Neural progenitor cell (in vitro differentiated cells): Measurements from ENCODE around the gene EPHA2. TPM values are rescaled to one million over a fixed set of nuclear protein-coding genes. Genes with fewer than 3 reads are reported as not detected.
A peak's percentile ranks its signal among the peaks of the same experiment; 100 is the strongest.
"Not testable (repeated sequence)": the region's sequence is repeated elsewhere in the genome, so short reads cannot be mapped to it uniquely, and the experiment has no call there.

Experiments used
- DNase-seq: peaks from one replicate; pipeline ENCODE4 v3.0.0-alpha.2; 2016; ENCODE audit warnings: low spot score
- H2AFZ ChIP-seq: fragments of 200-600 bp; sonication (generic); replicated peaks from 2 replicates; pipeline ENCODE4 v1.6.1; 2016; ENCODE audit warnings: antibody characterized with exemption
- H3F3A ChIP-seq: fragments of 200-600 bp; sonication (generic); 2 replicates; pipeline ENCODE4 v1.6.1; 2016; ENCODE audit warnings: antibody characterized with exemption, low read depth
- H3K27ac ChIP-seq: fragments of 200-600 bp; sonication (generic); 2 replicates; pipeline ENCODE4 v1.5.1; 2016; ENCODE audit warnings: mild to moderate bottlenecking
- H3K27me3 ChIP-seq: fragments of 200-600 bp; sonication (generic); 2 replicates; pipeline ENCODE4 v1.6.1; 2016; ENCODE audit warnings: mild to moderate bottlenecking, moderate library complexity
- H3K36me3 ChIP-seq: fragments of 200-600 bp; sonication (generic); 2 replicates; pipeline ENCODE4 v1.5.1; 2016
- H3K4me1 ChIP-seq: fragments of 200-600 bp; sonication (generic); 2 replicates; pipeline ENCODE4 v1.6.1; 2016; ENCODE audit warnings: mixed run types
- H3K4me2 ChIP-seq: fragments of 200-600 bp; sonication (generic); 2 replicates; pipeline ENCODE4 v1.6.1; 2016
- H3K4me3 ChIP-seq: fragments of 200-600 bp; sonication (generic); 2 replicates; pipeline ENCODE4 v1.5.1; 2016
- H3K79me2 ChIP-seq: fragments of 200-600 bp; sonication (generic); 2 replicates; pipeline ENCODE4 v1.6.1; 2016; ENCODE audit warnings: low read depth
- H3K9ac ChIP-seq: fragments of 200-600 bp; sonication (generic); 2 replicates; pipeline ENCODE4 v1.6.1; 2016
- H3K9me3 ChIP-seq: fragments of 200-600 bp; sonication (generic); 2 replicates; pipeline ENCODE4 v1.5.1; 2016; ENCODE audit warnings: low read depth
- H4K20me1 ChIP-seq: fragments of 200-600 bp; sonication (generic); 2 replicates; pipeline ENCODE4 v1.6.1; 2016; ENCODE audit warnings: low read depth
- H3K27ac Mint-ChIP-seq: 3 replicates; pipeline ENCODE4 v1.8.0; 2021; ENCODE audit warnings: mixed read lengths
- H3K27me3 Mint-ChIP-seq: 2 replicates; pipeline ENCODE4 v1.8.0; 2022; ENCODE audit warnings: low read depth, mild to moderate bottlenecking, inconsistent platforms, moderate library complexity, mixed read lengths; ENCODE audit not compliant: insufficient read depth
- H3K36me3 Mint-ChIP-seq: 3 replicates; pipeline ENCODE4 v1.8.0; 2021; ENCODE audit warnings: mixed read lengths
- H3K4me1 Mint-ChIP-seq: 3 replicates; pipeline ENCODE4 v1.8.0; 2021; ENCODE audit warnings: mixed read lengths
- H3K4me3 Mint-ChIP-seq: 3 replicates; pipeline ENCODE4 v1.8.0; 2021; ENCODE audit warnings: mild to moderate bottlenecking, moderate library complexity, mixed read lengths
- H3K9me3 Mint-ChIP-seq: 3 replicates; pipeline ENCODE4 v1.8.0; 2020; ENCODE audit warnings: mixed read lengths
- CTCF ChIP-seq: fragments of 200-600 bp; sonication (generic); IDR thresholded peaks from 2 replicates; pipeline ENCODE4 v1.5.1; 2017; ENCODE audit warnings: antibody characterized with exemption, mild to moderate bottlenecking
- EZH2 ChIP-seq: fragments of 200-600 bp; sonication (generic); IDR thresholded peaks from 2 replicates; pipeline ENCODE4 v1.6.1; 2017; ENCODE audit warnings: antibody characterized with exemption, mild to moderate bottlenecking, moderate library complexity
- EZH2phosphoT487 ChIP-seq: fragments of 200-600 bp; sonication (generic); IDR thresholded peaks from 2 replicates; pipeline ENCODE4 v1.6.1; 2017; ENCODE audit warnings: antibody characterized with exemption
- total RNA-seq: library from RNA; depleted of rRNA; stranded (reverse); fragments of >200 nt; gene quantifications from 2 replicates; pipeline ENCODE4 v1.2.3, GENCODE V29; 2015; ENCODE audit warnings: low replicate concordance

The EPHA2 gene
- total RNA-seq, 1 donor from 2014 or later, result 14.9 TPM

GRCh38 chr1:16164213-16165072, 8.6 kb upstream of the EPHA2 start:
- no peak for TF ChIP-seq EZH2phosphoT487
- no peak for TF ChIP-seq EZH2
- TF ChIP-seq CTCF, result no peak
- H3K4me1 Mint-ChIP-seq, result peaks cover 62% of the 10 kb centered on the region
- Histone ChIP-seq H3K79me2 (no peaks in the 10 kb centered on the region), H3K36me3 (no peaks in the 10 kb centered on the region), H3K27ac (no peak overlapping the region), H3K4me1 (peaks cover 35% of the 10 kb centered on the region), H3K4me3 (no peak overlapping the region), H4K20me1 (no peaks in the 10 kb centered on the region), H2AFZ (no peak overlapping the region), H3K9ac (no peak overlapping the region), H3K9me3 (no peaks in the 10 kb centered on the region), H3K4me2 (peak overlapping the region; percentile 39), H3K27me3 (peaks cover 11% of the 10 kb centered on the region), H3F3A (peaks cover 20% of the 10 kb centered on the region)
- H3K9me3 Mint-ChIP-seq, result no peaks in the 10 kb centered on the region
- DNase-seq, result peak; percentile 51
- peak overlapping the region; percentile 36 for H3K4me3 Mint-ChIP-seq
- H3K36me3 Mint-ChIP-seq, result no peaks in the 10 kb centered on the region
- H3K27me3 Mint-ChIP-seq, result peaks cover 27% of the 10 kb centered on the region
- H3K27ac Mint-ChIP-seq, result peak overlapping the region; percentile 91

- not testable (repeated sequence) for H3K27ac ChIP-seq, H4K20me1 ChIP-seq
Observed at GRCh38 chr1:16163608-16164212, 7.8 kb upstream of the EPHA2 start.

GRCh38 chr1:16162163-16162822, 6.4 kb upstream of the EPHA2 start:
- Mint-ChIP-seq H3K27ac (no peak overlapping the region), H3K27me3 (peaks cover 32% of the 10 kb centered on the region), H3K4me1 (peaks cover 60% of the 10 kb centered on the region), H3K9me3 (no peaks in the 10 kb centered on the region), H3K36me3 (no peaks in the 10 kb centered on the region), H3K4me3 (peak overlapping the region; percentile 58)
- peaks cover 18% of the 10 kb centered on the region for H3F3A ChIP-seq
- H4K20me1 ChIP-seq, result no peaks in the 10 kb centered on the region
- H3K4me3 ChIP-seq, result peak overlapping the region; percentile 31
- peaks cover 18% of the 10 kb centered on the region for H3K27me3 ChIP-seq
- H2AFZ ChIP-seq, result peak overlapping the region; percentile 39
- DNase-seq, result peak; percentile 80
- no peaks in the 10 kb centered on the region for H3K9me3 ChIP-seq
- no peak overlapping the region for H3K27ac ChIP-seq
- H3K79me2 ChIP-seq, result no peaks in the 10 kb centered on the region
- H3K9ac ChIP-seq, result no peak overlapping the region
- peaks cover 24% of the 10 kb centered on the region for H3K4me1 ChIP-seq
- peak overlapping the region; percentile 65 for H3K4me2 ChIP-seq
- no peaks in the 10 kb centered on the region for H3K36me3 ChIP-seq
- TF ChIP-seq CTCF (no peak), EZH2 (no peak), EZH2phosphoT487 (no peak)

More at GRCh38 chr1:16163608-16164212, 7.8 kb upstream of the EPHA2 start:
- not testable (repeated sequence) for H3K4me3 ChIP-seq, H3K36me3 ChIP-seq, H2AFZ ChIP-seq, DNase-seq, H3K9ac ChIP-seq, H3K79me2 ChIP-seq, H3K36me3 Mint-ChIP-seq, H3K9me3 Mint-ChIP-seq, H3K9me3 ChIP-seq
- Mint-ChIP-seq H3K4me3 (peak overlapping the region; percentile 38), H3K27ac (peak overlapping the region; percentile 83), H3K27me3 (peaks cover 29% of the 10 kb centered on the region), H3K4me1 (peaks cover 61% of the 10 kb centered on the region)
- Histone ChIP-seq H3K4me2 (peak overlapping the region; percentile 39), H3F3A (peaks cover 16% of the 10 kb centered on the region), H3K27me3 (peaks cover 11% of the 10 kb centered on the region), H3K4me1 (peaks cover 35% of the 10 kb centered on the region)
